Activated CD8-positive, alpha-beta T cell treated with anti-CD3 and anti-CD28 coated beads for 36 hours (primary cell): ENCODE data around the gene ILF2. TPM values are rescaled to one million over a fixed set of nuclear protein-coding genes. Genes with fewer than 3 reads are reported as not detected.

Source experiments
- ATAC-seq: fragments of 200-7000 bp; cut with Tn5 transposase; one replicate; pipeline ENCODE4 v1.10.0; 2021; ENCODE audit warnings: mild to moderate bottlenecking, moderate library complexity
- CTCF ChIA-PET: fragments of 350-600 bp; sonication (Branson Sonifier 250); formaldehyde crosslinking; loops from one replicate; lab custom pipeline; 2021; ENCODE audit warnings: antibody characterized with exemption; lab: Charles Lee
- POLR2A ChIA-PET: fragments of 350-600 bp; sonication (Branson Sonifier 250); formaldehyde crosslinking; loops from one replicate; lab custom pipeline; 2021; ENCODE audit warnings: antibody characterized with exemption; lab: Charles Lee
- DNase-seq: peaks from one replicate; pipeline ENCODE4 v3.0.0-alpha.2; 2020
- H3K27ac Mint-ChIP-seq: one replicate; pipeline ENCODE4 v1.8.0; 2021; ENCODE audit warnings: mild to moderate bottlenecking, mixed read lengths
- H3K27me3 Mint-ChIP-seq: one replicate; pipeline ENCODE4 v1.8.0; 2021; ENCODE audit warnings: mixed read lengths
- H3K36me3 Mint-ChIP-seq: one replicate; pipeline ENCODE4 v1.8.0; 2021; ENCODE audit warnings: low read depth, mixed read lengths
- H3K4me1 Mint-ChIP-seq: one replicate; pipeline ENCODE4 v1.8.0; 2021; ENCODE audit warnings: low read depth, mixed read lengths
- H3K4me3 Mint-ChIP-seq: one replicate; pipeline ENCODE4 v1.8.0; 2021; ENCODE audit warnings: mild to moderate bottlenecking, moderate library complexity, mixed read lengths
- H3K9me3 Mint-ChIP-seq: one replicate; pipeline ENCODE4 v1.8.0; 2021; ENCODE audit warnings: mixed read lengths
- CTCF ChIP-seq: fragments of 200-600 bp; IDR thresholded peaks from one replicate; pipeline ENCODE4 v1.8.0; 2022; ENCODE audit warnings: antibody characterized with exemption, mild to moderate bottlenecking
- intact Hi-C: fragments of 100-400 bp; cut with micrococcal nuclease; formaldehyde crosslinking; loops from one replicate; pipeline ENCODE4 v1.10.0; 2022
- total RNA-seq, 2 experiments: library from RNA; stranded (reverse); gene quantifications; one replicate each; pipeline ENCODE4 v1.2.3, GENCODE V29; 2021

Gene ILF2
- total RNA-seq, 2 experiments from 2014 or later: 328 to 333 TPM

DNA sequence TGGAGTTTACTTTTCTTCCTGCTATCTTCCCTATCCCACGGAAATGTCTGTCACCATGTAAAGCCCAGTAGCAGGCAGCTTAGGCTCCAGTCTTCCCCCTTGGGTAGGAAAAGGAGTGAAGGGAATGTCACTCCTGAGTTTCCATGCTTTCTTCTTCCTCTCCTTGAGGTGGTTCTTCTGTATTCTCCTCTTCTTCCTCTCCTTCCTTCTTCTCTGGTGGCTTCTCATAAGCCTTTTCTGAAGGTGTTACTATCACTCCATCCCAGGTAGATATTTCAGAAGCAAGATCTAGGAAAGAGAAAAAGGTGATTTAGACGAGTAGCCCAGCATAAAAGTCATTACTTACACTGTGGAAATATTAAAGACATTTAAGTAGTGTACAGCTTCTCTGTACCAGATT is 8.5 kb downstream of the ILF2 start:
- CTCF ChIA-PET: interaction anchor here (1.2 kb wide), 1 partner anchor 152 kb away, joined by 4 read pairs; no protein-coding TSS in a partner anchor
- POLR2A ChIA-PET: interaction anchor here (1.0 to 5.6 kb wide), 6 partner anchors 12 to 118 kb away, joined by 3 to 44 read pairs (median 4); no protein-coding TSS in a partner anchor
- peaks cover 55% of the 10 kb centered on the region for H3K36me3 Mint-ChIP-seq
- peak overlapping the region; percentile 60 for H3K27ac Mint-ChIP-seq
- H3K9me3 Mint-ChIP-seq: no peaks in the 10 kb centered on the region
- H3K4me1 Mint-ChIP-seq: peaks cover 13% of the 10 kb centered on the region
- no peak for TF ChIP-seq CTCF
- H3K4me3 Mint-ChIP-seq: no peak overlapping the region
- ATAC-seq: no peak
- H3K27me3 Mint-ChIP-seq: no peaks in the 10 kb centered on the region
- no peak for DNase-seq
- intact Hi-C loops: no loop called here

DNA sequence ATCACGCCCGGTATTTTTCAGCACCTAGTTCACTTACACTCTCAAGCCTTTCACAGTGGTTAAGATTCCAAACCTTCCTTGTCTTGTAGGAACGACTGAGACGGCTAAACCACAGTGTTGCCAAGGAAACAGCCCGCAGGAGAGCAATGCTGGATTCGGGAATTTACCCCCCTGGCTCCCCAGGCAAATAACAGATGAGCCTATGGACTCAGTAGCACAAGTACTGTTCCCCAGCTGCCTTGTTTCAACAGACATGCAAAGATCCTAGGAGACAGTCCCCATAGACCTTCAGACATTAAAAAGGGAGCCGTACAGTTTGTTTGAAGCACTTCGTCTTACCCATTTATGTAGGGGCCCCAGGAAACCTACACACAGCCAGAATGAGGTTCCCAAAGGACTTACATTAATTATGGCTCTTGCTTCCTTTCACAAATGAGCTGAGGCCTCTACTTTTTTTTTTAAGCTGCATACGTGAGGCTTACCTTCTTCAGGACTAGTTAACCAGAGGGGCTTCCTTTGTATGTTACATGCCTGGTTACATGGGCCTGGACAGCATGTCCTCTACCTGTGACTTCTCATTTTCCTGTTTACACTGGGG is 9.6 kb downstream of the ILF2 start:
- ATAC-seq (no peak), DNase-seq (no peak)
- Mint-ChIP-seq H3K9me3 (no peaks in the 10 kb centered on the region), H3K4me1 (peaks cover 12% of the 10 kb centered on the region), H3K27ac (peak overlapping the region; percentile 60), H3K27me3 (no peaks in the 10 kb centered on the region), H3K4me3 (peak overlapping the region; percentile 29), H3K36me3 (peaks cover 47% of the 10 kb centered on the region)
- intact Hi-C loops: no loop called here
- no peak for TF ChIP-seq CTCF
- POLR2A ChIA-PET: interaction anchor here (0.7 to 5.6 kb wide), 11 partner anchors 8 to 140 kb away, joined by 3 to 44 read pairs (median 5); partner anchors contain the start of genes ILF2 and S100A1
- CTCF ChIA-PET: interaction anchor here (0.8 to 1.2 kb wide), 2 partner anchors 94 to 151 kb away, joined by 3 to 4 read pairs; no protein-coding TSS in a partner anchor

DNA sequence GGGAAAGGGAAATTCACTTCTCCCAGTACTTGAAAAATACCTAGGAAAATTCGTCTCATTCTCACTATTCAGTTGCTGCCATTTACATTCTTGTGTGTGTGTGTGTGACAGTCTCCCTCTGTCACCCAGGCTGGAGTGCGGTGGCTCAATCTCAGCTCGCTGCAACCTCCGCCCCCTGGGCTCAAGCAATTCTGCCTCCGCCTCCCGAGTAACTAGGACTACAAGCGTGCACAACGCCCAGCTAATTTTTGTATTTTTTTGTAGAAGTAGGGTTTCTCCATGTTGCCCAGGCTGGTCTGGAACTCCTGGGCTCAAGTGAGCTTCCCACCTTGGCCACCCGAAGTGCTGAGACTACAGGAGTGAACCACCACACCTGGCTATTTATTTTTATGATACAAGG is 11.1 kb downstream of the ILF2 start:
- no peak for TF ChIP-seq CTCF
- POLR2A ChIA-PET: interaction anchor here (0.7 to 5.6 kb wide), 9 partner anchors 8 to 331 kb away, joined by 3 to 44 read pairs (median 8); partner anchors contain the start of genes CHTOP, ILF2 and RPS27
- H3K27ac Mint-ChIP-seq: peak overlapping the region; percentile 96
- no peaks in the 10 kb centered on the region for H3K27me3 Mint-ChIP-seq
- CTCF ChIA-PET: interaction anchor here (0.9 to 2.1 kb wide), 4 partner anchors 25 to 149 kb away, joined by 3 to 8 read pairs (median 6); partner anchors contain the start of gene CHTOP
- DNase-seq (no peak), ATAC-seq (no peak)
- H3K4me3 Mint-ChIP-seq: peak overlapping the region; percentile 98
- H3K36me3 Mint-ChIP-seq: peaks cover 33% of the 10 kb centered on the region
- H3K9me3 Mint-ChIP-seq: no peaks in the 10 kb centered on the region
- peaks cover 12% of the 10 kb centered on the region for H3K4me1 Mint-ChIP-seq
- intact Hi-C loops: no loop called here

DNA sequence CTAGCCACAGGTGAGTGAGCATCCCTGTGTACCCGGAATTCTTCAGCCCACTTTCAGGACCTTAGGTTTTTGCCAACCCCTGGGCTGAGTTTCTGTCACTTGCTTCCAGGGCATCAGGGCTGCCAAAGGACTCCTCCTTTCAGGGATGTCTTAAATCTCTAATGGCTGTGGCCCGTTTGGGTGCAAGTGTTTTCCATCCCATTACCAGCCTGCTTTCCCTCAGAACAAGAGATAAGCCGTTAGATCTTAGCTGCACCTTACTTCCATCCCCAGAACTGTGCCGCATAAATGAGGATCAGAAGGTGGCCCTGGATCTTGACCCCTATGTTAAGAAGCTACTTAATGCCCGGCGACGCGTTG is 11.6 kb downstream of the ILF2 start:
- Mint-ChIP-seq H3K4me1 (peaks cover 12% of the 10 kb centered on the region), H3K27me3 (no peaks in the 10 kb centered on the region), H3K9me3 (no peaks in the 10 kb centered on the region), H3K4me3 (peak overlapping the region; percentile 98), H3K27ac (peak overlapping the region; percentile 96), H3K36me3 (peaks cover 29% of the 10 kb centered on the region)
- DNase-seq: no peak
- intact Hi-C loops: no loop called here
- no peak for ATAC-seq
- CTCF ChIA-PET: interaction anchor here (0.8 to 2.1 kb wide), 6 partner anchors 10 to 149 kb away, joined by 3 to 8 read pairs (median 4); partner anchors contain the start of gene CHTOP
- POLR2A ChIA-PET: interaction anchor here (0.8 to 5.6 kb wide), 7 partner anchors 9 to 126 kb away, joined by 3 to 44 read pairs (median 9); partner anchors contain the start of genes CHTOP and ILF2
- no peak for TF ChIP-seq CTCF
